GM18511 (cell line): Measurements from ENCODE around the gene ZNF335.

Experiments
- ATAC-seq: cut with Tn5 transposase; IDR thresholded peaks from one replicate; pipeline ENCODE4 v1.9.1; 2021; ENCODE audit warnings: mild to moderate bottlenecking, moderate library complexity; ENCODE audit not compliant: unreplicated experiment

The ZNF335 gene

GRCh38 chr20:45952861-45953260 is 19.1 kb downstream of the ZNF335 start:
- no peak for ATAC-seq

GRCh38 chr20:45951925-45952834 is 19.8 kb downstream of the ZNF335 start:
- ATAC-seq = no peak

GRCh38 chr20:45950330-45950646 is 21.7 kb downstream of the ZNF335 start:
- no peak for ATAC-seq

- no peak for ATAC-seq
Observed at GRCh38 chr20:45949542-45950329, 22.3 kb downstream of the ZNF335 start.

GRCh38 chr20:45948742-45949541 is 23.1 kb downstream of the ZNF335 start:
- no peak for ATAC-seq

- ATAC-seq = no peak
Observed at GRCh38 chr20:45948261-45948733, 23.7 kb downstream of the ZNF335 start.

GRCh38 chr20:45947110-45947866 is 24.7 kb downstream of the ZNF335 start:
- ATAC-seq = no peak

GRCh38 chr20:45946149-45946970 is 25.6 kb downstream of the ZNF335 start:
- ATAC-seq = peak; percentile 79

GRCh38 chr20:45945678-45946148 is 26.3 kb downstream of the ZNF335 start:
- ATAC-seq = no peak

- ATAC-seq = no peak
Observed at GRCh38 chr20:45944965-45945677, 26.9 kb downstream of the ZNF335 start.

- ATAC-seq = no peak
Observed at GRCh38 chr20:45944151-45944964, 27.6 kb downstream of the ZNF335 start.

GRCh38 chr20:45943613-45944012 is 28.4 kb downstream of the ZNF335 start:
- no peak for ATAC-seq

- no peak for ATAC-seq
Observed at GRCh38 chr20:45940469-45940868, 31.5 kb downstream of the ZNF335 start.

GRCh38 chr20:45940053-45940452 is 31.9 kb downstream of the ZNF335 start:
- no peak for ATAC-seq

GRCh38 chr20:45938727-45939438 is 33.1 kb downstream of the ZNF335 start:
- no peak for ATAC-seq

- ATAC-seq = no peak
Observed at GRCh38 chr20:45937765-45938164, 34.2 kb downstream of the ZNF335 start.

- ATAC-seq = peak; percentile 21
Observed at GRCh38 chr20:45935416-45936046, 36.5 kb downstream of the ZNF335 start.
